ENCODE data around the gene PHYHIPL.
"Not testable (repeated sequence)": the region's sequence is repeated elsewhere in the genome, so short reads cannot be mapped to it uniquely, and the experiment has no call there.

The PHYHIPL gene

GRCh38 chr10:59206204-59206720, 29.8 kb downstream of the PHYHIPL start:
- DNase-seq = no peak

GRCh38 chr10:59212301-59212798, 35.9 kb downstream of the PHYHIPL start:
- DNase-seq = no peak

- DNase-seq = no peak
Measured at GRCh38 chr10:59214160-59214559, 37.7 kb downstream of the PHYHIPL start.

GRCh38 chr10:59216178-59216869, 39.9 kb downstream of the PHYHIPL start:
- no peak for DNase-seq

- no peak for DNase-seq
Measured at GRCh38 chr10:59222788-59223187, 46.3 kb downstream of the PHYHIPL start.

- DNase-seq = not testable (repeated sequence)
Measured at GRCh38 chr10:59223597-59223996, 47.2 kb downstream of the PHYHIPL start.

GRCh38 chr10:59225211-59225610, 48.8 kb downstream of the PHYHIPL start:
- no peak for DNase-seq

GRCh38 chr10:59227136-59227673, 50.8 kb downstream of the PHYHIPL start:
- DNase-seq = no peak

- no peak for DNase-seq
Measured at GRCh38 chr10:59229441-59229840, 53.0 kb downstream of the PHYHIPL start.

GRCh38 chr10:59234194-59234593, 57.8 kb downstream of the PHYHIPL start:
- DNase-seq = no peak

GRCh38 chr10:59234816-59235429, 58.5 kb downstream of the PHYHIPL start:
- DNase-seq = no peak

- no peak for DNase-seq
Measured at GRCh38 chr10:59236064-59236697, 59.7 kb downstream of the PHYHIPL start.

GRCh38 chr10:59237775-59238174, 61.3 kb downstream of the PHYHIPL start:
- DNase-seq = no peak

- not testable (repeated sequence) for DNase-seq
Measured at GRCh38 chr10:59239108-59239507, 62.7 kb downstream of the PHYHIPL start.

- no peak for DNase-seq
Measured at GRCh38 chr10:59240582-59241183, 64.2 kb downstream of the PHYHIPL start.

GRCh38 chr10:59242057-59242456, 65.6 kb downstream of the PHYHIPL start:
- DNase-seq = no peak

- DNase-seq = no peak
Measured at GRCh38 chr10:59242991-59243390, 66.5 kb downstream of the PHYHIPL start.

GRCh38 chr10:59243611-59244195, 67.3 kb downstream of the PHYHIPL start:
- no peak for DNase-seq

- DNase-seq = no peak
Measured at GRCh38 chr10:59244871-59245270, 68.4 kb downstream of the PHYHIPL start.

- no peak for DNase-seq
Measured at GRCh38 chr10:59245686-59246085, 69.2 kb downstream of the PHYHIPL start.

- DNase-seq = no peak
Measured at GRCh38 chr10:59252491-59252890, 76.0 kb downstream of the PHYHIPL start.

GRCh38 chr10:59255463-59255862, 79.0 kb downstream of the PHYHIPL start:
- no peak for DNase-seq

GRCh38 chr10:59257224-59257623, 80.8 kb downstream of the PHYHIPL start:
- no peak for DNase-seq
